Activated gamma-delta T cell (primary cell): ENCODE data around the gene PAXX.

Experiments used
- DNase-seq: peaks from one replicate; lab custom pipeline; 2025; lab: John Stamatoyannopoulos, UW

Gene PAXX

DNA sequence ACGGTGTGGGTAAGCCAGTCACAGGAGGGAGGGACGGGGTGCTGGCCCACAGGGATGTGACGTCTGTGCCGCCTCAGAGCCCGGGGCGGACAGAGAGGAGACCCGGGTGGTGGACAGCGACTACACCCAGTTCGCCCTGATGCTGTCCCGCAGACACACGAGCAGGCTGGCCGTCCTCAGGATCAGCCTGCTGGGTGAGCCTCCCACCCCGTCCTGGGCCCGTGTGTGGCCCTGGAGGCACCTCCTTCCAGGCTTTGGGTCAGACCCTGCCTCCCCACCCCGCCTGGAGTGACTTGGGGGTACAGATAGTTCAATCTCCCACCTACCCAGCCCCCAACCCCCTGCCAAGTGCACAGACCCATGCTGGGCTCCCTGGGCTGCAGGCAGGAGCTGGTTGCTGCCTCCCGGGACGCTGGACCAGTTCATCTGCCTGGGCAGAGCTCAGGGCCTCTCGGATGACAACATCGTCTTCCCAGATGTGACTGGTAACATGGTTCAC lies 38.4 kb upstream of the PAXX start:
- DNase-seq: no peak

DNA sequence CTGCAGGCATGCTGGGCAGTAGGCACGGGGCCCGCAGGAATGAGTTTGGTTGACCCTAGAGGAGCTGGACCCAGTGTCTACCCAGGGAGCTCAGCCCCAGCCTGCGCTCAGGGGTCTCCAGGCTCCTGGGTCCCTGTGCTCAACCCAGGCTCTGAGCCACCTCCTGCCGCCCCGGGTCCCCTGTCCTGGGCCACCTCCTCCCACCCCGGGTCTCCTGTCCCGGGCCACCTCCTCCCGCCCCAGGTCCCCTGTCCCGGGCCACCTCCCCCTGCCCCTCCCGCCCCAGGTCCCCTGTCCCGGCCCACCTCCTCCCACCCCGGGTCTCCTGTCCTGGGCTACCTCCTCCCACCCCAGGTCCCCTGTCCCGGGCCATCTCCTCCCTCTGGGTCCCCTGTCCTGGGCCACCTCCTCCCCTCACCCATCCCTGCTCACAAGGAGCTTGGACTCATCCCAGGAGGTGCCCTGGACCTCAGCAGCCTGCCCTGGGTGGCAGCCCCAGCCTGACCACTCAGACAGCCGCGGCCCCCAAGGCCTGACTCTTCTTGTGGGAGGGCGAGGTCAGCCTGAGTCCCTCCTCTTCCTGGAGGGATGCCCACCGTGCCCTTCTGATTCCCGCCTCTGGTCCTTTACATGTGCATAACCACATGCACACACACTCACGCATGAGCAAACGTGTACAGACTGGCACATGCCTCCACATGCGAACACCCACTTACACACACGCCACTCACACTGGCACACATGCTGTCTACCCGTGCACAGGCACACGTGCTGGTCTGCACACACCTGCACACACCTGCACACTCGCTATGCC lies 37.7 kb upstream of the PAXX start:
- no peak for DNase-seq

DNA sequence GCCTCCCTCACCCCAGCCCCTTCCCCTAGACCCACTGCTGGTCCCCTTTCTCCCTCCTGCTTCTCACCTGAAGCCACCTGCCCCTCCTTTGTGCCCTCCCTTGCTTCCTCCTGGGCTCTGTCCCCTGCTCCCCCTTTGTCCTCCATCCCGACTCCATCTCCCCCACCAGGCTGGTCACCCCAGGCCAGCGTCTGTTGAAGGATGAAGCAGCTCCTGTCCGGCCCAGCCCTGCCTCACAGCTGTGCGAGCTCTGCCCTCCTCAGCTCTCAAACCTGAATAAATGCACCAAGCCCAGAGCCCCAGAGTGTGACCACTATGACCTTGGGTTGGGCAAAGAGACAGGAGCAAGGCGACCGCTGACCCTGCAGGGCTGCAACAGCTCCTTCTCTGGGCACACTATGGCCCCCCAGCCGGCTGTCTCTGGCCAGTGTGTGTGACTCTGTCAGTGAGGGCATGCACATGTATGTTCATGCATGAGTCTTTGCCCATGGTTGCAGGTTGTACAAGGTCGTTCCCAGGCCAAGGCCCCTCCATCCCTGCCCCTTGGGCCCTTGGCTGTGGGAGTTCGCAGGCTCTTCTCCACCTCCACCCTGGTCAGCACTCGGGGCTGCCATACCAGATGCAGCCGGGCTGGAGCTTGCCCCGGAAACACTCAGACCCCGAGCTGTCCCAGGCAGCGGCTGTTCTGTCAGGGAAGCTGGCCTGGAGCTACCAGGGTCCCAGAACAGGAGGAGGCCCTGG lies 36.9 kb upstream of the PAXX start:
- DNase-seq: no peak

DNA sequence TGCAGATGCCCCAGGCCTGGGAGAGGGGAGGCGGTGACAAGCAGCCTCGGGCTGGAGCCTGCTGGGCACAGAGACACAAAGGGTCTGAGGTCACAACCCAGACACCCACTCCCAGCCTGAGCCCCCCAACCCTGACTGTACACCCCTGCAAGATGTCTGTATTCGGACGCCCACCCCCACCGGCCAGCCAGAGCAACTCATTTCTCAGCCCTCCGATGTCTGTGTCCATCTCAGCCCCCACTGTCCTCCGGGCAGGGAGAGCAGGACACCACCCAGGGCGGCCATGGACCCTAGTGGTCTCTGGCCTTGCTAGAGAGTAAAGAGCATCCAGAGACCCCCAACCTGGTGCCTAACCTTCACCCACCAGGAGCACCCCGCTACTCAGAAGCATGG lies 36.3 kb upstream of the PAXX start:
- DNase-seq: no peak

DNA sequence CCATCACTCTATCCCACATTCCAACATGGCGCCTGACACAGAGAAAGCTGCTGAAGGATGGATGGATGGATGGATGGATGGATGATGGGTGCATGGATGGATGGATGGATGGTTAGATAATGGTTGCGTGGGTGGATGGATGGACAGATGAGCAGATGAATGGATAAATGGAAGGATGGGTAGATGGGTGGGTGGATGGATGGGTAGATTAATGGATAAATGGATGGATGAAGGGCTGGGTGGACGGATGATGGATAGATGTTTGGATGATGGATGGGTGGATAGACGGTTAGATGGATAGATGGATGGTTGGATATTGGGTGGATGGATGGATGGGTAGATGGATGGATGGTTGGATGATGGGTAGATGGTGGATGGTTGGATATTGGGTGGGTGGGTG lies 35.6 kb upstream of the PAXX start:
- DNase-seq: no peak

DNA sequence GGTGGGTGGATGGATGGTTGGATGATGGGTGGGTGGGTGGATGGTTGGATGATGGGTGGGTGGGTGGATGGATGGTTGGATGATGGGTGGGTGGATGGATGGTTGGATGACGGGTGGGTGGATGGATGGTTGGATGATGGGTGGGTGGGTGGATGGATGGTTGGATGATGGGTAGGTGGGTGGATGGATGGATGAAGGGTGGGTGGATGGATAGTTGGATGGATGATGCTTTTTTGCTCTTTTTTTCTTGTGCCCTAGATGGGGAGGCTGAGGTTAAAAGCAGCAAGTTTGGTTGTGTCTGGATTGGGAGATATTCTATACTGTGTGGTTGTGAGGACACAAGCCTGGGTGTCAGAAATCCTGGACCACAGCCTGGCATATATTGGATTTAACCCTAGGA lies 34.8 kb upstream of the PAXX start:
- DNase-seq: no peak

DNA sequence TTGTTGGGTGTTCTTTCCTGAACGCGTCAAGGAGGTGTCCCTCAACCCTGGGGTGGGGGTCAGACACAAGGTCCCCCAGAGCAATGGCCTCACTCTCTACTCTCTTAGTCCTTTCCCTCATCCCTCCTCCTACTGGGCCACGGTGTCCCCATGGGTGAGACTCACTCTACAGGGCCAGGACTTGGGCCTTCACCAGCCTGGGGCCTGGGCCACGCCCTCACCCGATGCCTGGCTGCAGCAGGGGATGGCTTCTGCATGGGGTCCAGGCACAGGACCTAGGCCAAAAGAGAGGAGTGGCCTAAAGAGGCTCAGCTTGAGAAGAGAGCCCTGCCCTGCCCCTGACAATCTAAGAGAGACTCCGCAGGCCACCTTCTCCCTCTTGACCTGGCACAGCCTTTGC lies 34.3 kb upstream of the PAXX start:
- no peak for DNase-seq

DNA sequence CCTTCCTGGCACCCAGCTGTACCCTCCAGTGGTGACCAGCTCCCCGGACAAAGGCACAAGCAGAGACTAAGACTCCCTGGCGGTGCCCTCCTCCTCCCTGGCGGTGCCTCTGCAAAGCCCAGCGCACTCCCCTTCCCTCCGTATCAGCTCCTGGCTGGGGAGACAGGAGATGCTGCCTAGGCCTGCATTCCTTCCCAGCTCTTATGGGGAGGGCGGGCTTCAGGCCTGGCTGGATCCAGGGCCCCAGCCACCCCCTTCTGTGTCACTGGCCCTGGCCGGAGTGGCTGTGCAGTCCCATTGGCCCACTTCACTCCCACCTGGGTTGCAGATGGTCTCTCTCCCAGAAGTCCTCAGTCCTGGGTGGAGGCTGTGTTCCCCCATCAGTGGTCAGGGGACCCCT lies 33.7 kb upstream of the PAXX start:
- DNase-seq: no peak

DNA sequence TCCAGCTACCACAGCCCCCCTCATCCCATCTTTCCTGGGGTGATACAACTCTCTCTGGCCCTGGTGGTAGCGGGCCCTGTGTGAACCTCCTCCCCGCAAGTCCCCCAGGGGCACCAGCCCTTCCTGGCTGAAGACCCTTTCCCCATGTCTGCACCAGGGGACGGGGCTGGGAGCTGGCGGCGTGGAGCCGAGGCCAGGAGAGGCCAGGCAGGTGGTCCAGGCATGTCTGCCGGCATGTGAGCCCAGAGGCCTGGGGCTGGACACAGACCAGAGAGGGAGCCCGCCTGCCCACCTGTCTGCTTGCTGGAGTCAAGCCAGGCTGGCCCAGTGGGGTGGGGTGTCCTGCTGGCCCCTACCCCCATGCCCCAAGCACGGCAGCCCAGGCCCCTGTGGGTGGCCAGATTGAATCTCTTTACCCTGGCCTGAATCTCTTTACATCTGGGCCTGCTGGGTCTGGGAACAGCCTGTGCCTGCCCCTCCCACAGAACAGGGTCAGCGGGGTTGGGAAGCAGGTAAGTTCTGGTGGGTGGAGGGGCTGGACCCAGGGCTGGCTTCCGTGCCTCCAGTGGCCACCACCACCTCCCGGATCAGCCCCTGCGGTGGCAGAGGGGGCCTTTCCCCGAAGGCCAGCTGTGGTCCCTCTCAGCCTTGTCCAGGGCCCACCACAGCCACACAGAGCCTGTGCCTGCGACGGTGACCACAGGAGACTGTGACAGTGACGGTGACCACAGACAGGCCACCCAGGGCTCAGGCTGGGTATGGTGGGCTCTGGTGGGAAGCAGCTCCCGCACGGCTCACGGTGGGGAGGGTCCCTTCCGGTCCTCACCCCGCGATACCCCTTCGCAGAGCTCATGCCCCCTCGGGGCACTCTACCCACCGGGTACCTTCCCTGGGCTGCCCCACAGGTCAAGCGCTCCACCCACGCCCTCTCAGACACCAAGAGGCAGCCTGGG lies 33.0 kb upstream of the PAXX start:
- DNase-seq: no peak

DNA sequence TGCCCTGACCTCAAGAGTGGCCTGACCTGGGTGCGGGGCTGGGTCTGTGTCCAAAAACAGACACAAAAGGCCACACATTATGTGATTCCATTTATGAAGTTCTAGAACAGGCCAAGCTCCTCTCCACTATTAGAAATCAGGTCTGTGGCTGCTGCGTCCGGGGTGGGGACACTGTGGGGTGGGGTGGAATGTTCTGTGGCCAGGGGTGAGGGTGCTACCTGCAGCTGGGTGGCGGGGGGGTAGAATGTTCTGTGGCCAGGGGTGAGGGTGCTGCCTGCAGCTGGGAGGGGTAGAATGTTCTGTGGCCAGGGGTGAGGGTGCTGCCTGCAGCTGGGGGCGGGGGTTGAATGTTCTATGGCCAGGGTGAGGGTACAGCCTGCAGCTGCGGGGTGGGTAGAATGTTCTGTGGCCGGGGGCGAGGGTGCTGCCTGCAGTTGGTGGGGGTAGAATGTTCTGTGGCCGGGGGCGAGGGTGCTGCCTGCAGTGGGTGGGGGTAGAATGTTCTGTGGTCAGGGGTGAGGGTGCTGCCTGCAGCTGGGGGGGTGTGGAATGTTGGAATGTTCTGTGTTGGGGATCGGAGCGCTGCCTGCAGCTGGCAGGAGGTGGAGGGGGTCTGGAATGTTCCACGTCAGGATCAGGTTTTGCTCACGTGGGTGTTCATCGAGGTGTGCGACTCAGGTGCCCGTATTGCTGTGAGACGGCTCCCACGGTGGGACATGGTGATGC lies 31.8 kb upstream of the PAXX start:
- DNase-seq: peak; percentile 38

DNA sequence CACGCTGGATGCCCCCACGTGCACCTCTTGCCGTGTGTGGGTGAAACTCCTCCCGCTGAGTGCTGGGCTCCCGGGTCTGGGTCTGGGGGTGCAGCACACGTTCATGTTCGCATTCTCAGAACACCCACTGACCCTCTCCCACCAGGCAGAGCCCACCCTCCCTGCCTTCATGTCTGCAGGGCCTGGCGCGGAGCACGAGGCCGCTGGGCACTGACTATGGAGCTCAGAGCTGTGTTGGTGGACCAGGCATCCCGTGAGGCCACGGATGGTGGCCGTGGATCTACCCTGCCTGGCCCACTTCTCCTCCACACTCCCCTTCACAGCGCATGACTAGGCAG lies 31.3 kb upstream of the PAXX start:
- no peak for DNase-seq

DNA sequence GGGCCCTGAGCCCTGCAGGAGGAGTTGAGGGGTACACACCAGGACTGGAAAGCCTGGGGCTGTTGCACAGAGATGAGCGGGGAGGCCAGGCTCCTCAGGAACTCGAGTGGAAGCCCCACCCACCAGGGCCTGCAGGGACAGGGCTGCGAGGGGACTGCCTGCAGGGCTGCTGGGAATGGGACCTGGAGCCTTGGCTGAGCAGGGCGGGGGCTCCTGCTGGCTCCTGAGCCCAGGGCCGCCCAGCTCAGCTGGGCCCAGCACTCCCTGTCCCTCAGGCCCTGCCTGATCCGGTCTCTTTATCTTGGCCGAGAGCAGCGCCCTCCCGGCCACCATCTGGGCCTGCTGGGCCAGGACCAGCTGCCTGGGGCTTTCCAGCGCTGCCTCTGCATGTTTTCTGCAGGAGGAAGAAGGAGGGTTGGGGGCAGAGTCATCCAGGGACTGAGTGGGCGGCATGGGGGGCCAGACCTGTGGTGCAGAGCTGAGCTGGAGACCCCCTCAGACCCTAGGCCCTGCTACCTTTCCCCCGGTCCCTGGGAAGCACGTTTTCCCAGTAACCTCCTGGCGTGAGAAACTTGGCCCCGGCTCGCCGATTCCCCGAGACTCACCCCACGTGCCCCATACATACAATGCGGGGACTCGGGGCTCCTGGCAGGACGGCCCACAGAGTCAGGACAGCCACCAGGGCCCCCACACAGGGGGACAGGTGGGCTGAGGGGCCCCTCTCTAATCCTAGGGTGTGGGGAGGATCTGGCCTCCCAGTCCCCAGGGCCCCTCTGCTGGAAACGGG lies 30.8 kb upstream of the PAXX start:
- DNase-seq: no peak

DNA sequence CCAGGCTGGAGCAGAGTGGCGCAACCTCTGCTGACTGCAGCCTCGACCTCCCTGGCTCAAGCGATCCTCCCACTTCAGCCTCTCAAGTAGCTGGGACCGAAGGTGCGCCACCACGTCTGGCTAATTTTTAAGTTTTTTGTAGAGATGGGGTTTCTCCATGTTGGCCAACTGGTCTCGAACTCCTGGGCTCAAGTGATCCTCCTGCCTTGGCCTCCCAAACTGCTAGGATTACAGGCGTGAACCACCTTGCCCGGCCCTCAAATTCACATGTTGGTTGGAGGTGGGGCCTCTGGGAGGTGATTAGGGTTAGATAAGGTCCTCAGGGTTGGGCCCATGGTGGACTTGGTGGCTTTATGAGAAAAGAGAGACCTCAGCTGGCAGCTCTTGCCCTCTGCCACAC lies 30.1 kb upstream of the PAXX start:
- no peak for DNase-seq

DNA sequence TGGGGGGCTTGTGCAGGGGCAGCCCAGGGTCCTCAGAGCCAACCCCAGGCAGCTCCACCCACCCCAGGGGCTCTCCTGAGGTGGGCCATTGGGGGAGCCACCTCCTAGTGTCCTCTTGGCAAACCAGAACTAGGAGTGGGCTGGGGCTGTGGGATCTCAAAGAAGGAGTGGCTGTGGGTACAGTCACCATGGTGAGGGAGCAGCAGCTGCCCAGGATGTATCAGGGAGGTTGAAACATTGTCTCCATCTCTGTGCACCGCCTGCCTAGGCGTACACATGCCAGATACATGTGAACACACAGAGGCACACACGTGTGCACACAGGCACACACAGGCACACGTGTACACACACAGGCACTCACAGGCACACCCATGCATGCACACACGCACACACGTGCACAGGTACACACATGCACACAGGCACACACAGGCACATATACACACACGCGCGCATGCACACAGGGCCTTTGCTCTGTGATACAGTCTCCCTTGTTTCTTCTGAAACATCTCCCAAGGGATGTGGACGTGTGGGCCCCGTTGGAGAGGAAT lies 29.4 kb upstream of the PAXX start:
- DNase-seq: no peak

DNA sequence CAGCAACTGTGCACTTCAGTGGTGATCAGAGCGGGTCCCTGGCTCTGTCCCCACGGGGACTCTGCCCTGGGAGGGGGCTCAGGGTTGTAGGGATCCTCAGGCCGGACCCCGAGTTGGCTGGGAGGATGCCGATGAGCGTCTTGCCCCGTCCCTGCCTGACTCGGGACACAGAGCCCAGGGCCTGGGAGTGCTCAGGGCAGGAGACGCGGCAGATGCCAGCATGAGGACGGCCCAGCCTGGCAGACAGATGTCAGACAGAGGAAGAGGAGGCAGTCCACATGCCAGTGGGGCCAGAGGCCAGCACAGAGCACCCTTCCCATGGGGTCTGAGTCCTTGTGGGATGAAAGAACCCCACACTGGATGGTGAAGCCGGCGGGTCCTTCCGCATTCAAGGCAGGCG lies 28.9 kb upstream of the PAXX start:
- no peak for DNase-seq

DNA sequence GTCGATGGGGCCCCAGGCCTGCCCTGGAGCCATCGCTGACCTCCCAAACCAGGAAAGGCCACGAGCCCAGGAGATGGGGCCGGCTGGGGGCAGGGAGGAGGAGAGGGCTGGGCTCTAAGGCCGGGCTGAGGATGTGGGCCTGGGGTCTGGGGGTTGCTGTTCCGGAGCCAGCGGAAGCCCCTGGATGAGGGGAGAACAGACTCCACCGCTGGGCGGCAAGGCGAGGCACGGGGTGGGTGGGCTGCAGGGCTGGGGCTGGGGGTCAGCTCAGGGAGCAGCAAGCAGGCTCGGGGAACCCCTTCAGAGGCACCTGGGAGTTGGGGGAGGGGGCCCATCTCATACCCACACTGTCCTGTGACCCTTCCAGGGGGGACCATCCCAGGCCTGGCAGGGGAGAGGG lies 28.5 kb upstream of the PAXX start:
- no peak for DNase-seq

DNA sequence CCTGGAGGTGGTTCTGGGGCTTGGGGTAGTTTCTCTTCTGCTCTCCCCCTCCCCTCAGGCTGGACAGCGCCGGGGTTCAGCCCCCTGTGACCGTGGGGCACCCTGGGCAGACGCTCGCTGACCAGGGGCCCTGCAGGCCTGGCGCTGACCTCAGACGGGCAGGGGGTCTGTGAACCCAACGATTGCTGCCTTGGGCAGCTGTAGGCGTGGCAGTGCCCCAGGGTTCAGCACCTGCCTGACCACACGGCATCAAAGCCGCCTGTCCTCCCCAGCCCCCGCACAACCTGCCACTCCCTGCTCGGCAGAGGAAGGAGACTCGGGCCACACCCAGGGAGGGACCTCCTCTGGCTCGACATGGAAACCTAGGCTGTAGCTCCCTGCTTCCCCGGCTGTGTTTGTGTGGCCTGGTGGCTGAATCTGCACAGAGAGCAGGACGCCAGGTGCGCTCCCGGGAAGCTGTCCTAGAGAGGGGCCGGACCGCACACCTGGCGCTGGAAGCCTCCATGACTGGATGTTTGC lies 28.0 kb upstream of the PAXX start:
- DNase-seq: no peak

DNA sequence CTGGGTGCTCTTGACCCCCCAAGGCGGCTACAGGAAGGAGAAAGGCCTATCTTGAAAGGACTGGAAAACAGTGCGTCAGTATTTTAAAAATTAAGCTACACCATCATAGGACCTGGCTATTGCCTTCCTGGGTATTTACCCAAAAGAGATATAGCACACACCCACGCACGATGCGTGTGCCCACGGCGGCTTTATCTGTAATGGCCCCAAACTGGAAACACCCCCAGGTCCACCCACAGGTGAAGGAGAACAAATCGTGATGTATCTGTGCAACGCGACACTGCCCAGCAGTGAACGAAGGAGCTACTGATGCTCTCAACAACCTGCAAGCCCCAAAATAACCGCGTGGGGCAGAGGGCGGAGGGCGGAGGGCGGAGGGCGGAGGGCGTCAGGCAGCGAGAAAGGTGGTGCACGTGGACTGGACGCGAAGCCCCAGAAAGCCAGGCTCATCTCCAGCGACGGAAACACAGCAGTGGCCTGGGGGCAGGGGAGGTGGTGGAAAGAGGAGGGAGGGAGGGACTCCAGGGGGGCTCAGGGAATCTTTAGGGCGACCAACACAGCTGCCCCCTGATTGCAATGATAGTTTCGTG lies 27.3 kb upstream of the PAXX start:
- no peak for DNase-seq

DNA sequence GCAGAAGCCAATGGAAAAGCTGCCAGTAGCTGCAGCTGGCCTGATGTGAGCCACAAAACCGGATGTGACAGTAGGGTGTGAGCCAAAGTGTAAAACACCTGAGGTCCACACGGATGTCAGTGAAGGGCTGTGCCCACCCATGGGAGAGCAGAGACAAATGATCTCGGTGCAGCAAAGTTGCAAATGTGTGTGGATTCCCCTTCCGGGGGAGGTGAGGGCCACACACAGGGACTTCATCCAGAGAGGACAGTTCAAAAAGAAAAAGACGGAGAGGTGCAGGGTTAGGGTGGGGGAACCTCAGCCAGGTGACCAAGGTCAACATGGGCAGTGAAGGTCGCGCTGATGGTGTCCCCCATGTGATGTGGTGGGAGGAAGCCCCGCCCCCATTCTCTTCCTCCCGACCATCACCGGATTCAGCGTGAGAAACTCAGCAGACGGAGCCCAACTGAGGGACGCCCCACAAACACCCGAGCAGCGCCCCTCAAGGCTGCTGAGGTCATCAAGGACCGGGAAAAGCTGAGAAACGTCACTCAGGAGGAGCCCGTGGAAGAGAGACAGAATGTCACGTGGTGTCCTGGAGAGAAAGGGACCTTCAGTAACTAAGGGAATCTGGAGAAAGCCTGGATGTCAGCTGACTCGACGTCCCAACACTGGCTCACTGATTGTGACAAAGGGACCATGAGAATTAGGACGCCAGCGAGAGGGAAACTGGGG lies 26.3 kb upstream of the PAXX start:
- no peak for DNase-seq
